SK-N-SH treated with all-trans-retinoic acid at 6 μM for 48 hours (cell line): ENCODE measurements around the gene ABCB1.
"Not testable (repeated sequence)": the region's sequence is repeated elsewhere in the genome, so short reads cannot be mapped to it uniquely, and the experiment has no call there.

Experiments
- ATAC-seq: fragments of 200-7000 bp; cut with Tn5 transposase; 3 replicates; pipeline ENCODE4 v1.9.1; 2020; ENCODE audit warnings: mild to moderate bottlenecking, moderate library complexity
- BACH2 ChIP-seq: fragments of 250-450 bp; sonication (Bioruptor Pico); IDR thresholded peaks from 2 replicates; pipeline ENCODE4 v1.9.0; 2021; ENCODE audit warnings: mild to moderate bottlenecking, borderline replicate concordance
- CSDC2 ChIP-seq: fragments of 250-450 bp; sonication (Bioruptor Pico); IDR thresholded peaks from 2 replicates; pipeline ENCODE4 v1.5.0; 2020; ENCODE audit warnings: mild to moderate bottlenecking, moderate library complexity
- CSRNP3 ChIP-seq: fragments of 250-450 bp; sonication (Bioruptor Pico); IDR thresholded peaks from 2 replicates; pipeline ENCODE4 v1.5.1; 2021; ENCODE audit warnings: mild to moderate bottlenecking, moderate library complexity
- ESRRG ChIP-seq: fragments of 250-450 bp; sonication (Bioruptor Pico); IDR thresholded peaks from 2 replicates; pipeline ENCODE4 v1.6.1; 2021; ENCODE audit warnings: mild to moderate bottlenecking
- GLIS3 ChIP-seq: fragments of 250-450 bp; sonication (Bioruptor Pico); IDR thresholded peaks from 2 replicates; pipeline ENCODE4 v1.5.0; 2020; ENCODE audit warnings: mild to moderate bottlenecking, moderate library complexity
- ISL1 ChIP-seq: fragments of 250-450 bp; sonication (Bioruptor Pico); IDR thresholded peaks from 2 replicates; pipeline ENCODE4 v2.1.2; 2022; ENCODE audit warnings: mild to moderate bottlenecking, moderate library complexity
- OSR1 ChIP-seq: fragments of 250-450 bp; sonication (Bioruptor Pico); IDR thresholded peaks from 2 replicates; pipeline ENCODE4 v1.8.0; 2022; ENCODE audit warnings: moderate library complexity, mild to moderate bottlenecking, inconsistent platforms
- PATZ1 ChIP-seq: fragments of 250-450 bp; sonication (Bioruptor Pico); IDR thresholded peaks from 2 replicates; pipeline ENCODE4 v1.8.0; 2020; ENCODE audit warnings: mild to moderate bottlenecking, moderate library complexity, borderline replicate concordance
- PPARA ChIP-seq: fragments of 250-450 bp; sonication (Bioruptor Pico); IDR thresholded peaks from 2 replicates; pipeline ENCODE4 v1.5.0; 2020; ENCODE audit warnings: mild to moderate bottlenecking, borderline replicate concordance
- SNAI2 ChIP-seq: fragments of 250-450 bp; sonication (Bioruptor Pico); IDR thresholded peaks from 2 replicates; pipeline ENCODE4 v1.5.0; 2020; ENCODE audit warnings: mild to moderate bottlenecking, moderate library complexity
- TOX ChIP-seq: fragments of 250-450 bp; sonication (Bioruptor Pico); IDR thresholded peaks from 2 replicates; pipeline ENCODE4 v1.8.0; 2021; ENCODE audit warnings: mild to moderate bottlenecking, moderate library complexity, borderline replicate concordance
- TSHZ2 ChIP-seq: fragments of 250-450 bp; sonication (Bioruptor Pico); IDR thresholded peaks from 2 replicates; pipeline ENCODE4 v1.5.0; 2020; ENCODE audit warnings: mild to moderate bottlenecking, moderate library complexity
- ZC3H10 ChIP-seq: fragments of 250-450 bp; sonication (Bioruptor Pico); IDR thresholded peaks from 2 replicates; pipeline ENCODE4 v1.5.1; 2021; ENCODE audit warnings: mild to moderate bottlenecking, moderate library complexity
- ZFP3 ChIP-seq: fragments of 250-450 bp; sonication (Bioruptor Pico); IDR thresholded peaks from 2 replicates; pipeline ENCODE4 v1.5.0; 2020; ENCODE audit warnings: mild to moderate bottlenecking, moderate library complexity
- ZFP30 ChIP-seq: fragments of 450-650 bp; formaldehyde crosslinking; IDR thresholded peaks from 2 replicates; pipeline ENCODE4 v1.5.0; 2022; ENCODE audit warnings: mild to moderate bottlenecking, moderate library complexity
- ZNF565 ChIP-seq: fragments of 450-650 bp; formaldehyde crosslinking; conservative IDR thresholded peaks from 2 replicates; pipeline ENCODE4 v1.5.0; 2020; ENCODE audit warnings: low read depth, mild to moderate bottlenecking, moderate library complexity
- ZNF70 ChIP-seq: fragments of 450-650 bp; formaldehyde crosslinking; IDR thresholded peaks from 2 replicates; pipeline ENCODE4 v1.5.0; 2020; ENCODE audit warnings: mild to moderate bottlenecking, moderate library complexity
- ZNF8 ChIP-seq: fragments of 450-650 bp; formaldehyde crosslinking; IDR thresholded peaks from 2 replicates; pipeline ENCODE4 v1.5.0; 2020; ENCODE audit warnings: mild to moderate bottlenecking, moderate library complexity
- TF ChIP-seq, protein P1 (sequence below): fragments of 250-450 bp; sonication (Bioruptor Pico); IDR thresholded peaks from 2 replicates; pipeline ENCODE4 v1.5.1; 2020; ENCODE audit warnings: low read depth, mild to moderate bottlenecking, moderate library complexity

Gene ABCB1

GRCh38 chr7:87580636-87581035 lies 20.0 kb downstream of the ABCB1 start:
- ATAC-seq: no peak
- TF ChIP-seq ISL1 (CRISPR knock-in tag) (no peak), BACH2 (CRISPR knock-in tag) (no peak), ZNF565 (CRISPR knock-in tag) (no peak), CSRNP3 (CRISPR knock-in tag) (no peak), ZFP30 (CRISPR knock-in tag) (no peak), CSDC2 (CRISPR knock-in tag) (no peak), SNAI2 (CRISPR knock-in tag) (no peak), ZNF8 (no peak), PATZ1 (CRISPR knock-in tag) (no peak), ZC3H10 (CRISPR knock-in tag) (no peak), ESRRG (CRISPR knock-in tag) (no peak), TSHZ2 (no peak)
- TF ChIP-seq, all 23 proteins: peak for 0

DNA sequence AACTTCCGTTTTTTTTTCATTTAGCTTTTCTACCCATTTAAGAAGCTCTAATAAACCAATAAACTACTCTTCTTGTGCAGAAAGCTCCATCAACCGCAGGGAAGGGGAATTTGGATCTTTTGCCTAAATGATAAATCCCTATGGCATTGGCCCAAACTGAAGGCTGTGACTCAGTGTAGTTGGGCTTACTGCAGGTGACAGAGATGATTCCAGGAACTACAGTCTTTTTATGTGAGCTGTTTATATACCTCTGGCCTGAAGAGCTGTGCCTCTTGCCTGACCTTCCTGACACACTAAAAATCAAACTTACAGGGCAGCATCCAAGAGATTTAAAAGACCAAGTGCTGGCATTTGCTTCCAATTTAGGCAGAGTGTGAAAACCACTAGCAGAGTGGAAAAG lies 25.2 kb downstream of the ABCB1 start:
- TF ChIP-seq, protein P1, sequence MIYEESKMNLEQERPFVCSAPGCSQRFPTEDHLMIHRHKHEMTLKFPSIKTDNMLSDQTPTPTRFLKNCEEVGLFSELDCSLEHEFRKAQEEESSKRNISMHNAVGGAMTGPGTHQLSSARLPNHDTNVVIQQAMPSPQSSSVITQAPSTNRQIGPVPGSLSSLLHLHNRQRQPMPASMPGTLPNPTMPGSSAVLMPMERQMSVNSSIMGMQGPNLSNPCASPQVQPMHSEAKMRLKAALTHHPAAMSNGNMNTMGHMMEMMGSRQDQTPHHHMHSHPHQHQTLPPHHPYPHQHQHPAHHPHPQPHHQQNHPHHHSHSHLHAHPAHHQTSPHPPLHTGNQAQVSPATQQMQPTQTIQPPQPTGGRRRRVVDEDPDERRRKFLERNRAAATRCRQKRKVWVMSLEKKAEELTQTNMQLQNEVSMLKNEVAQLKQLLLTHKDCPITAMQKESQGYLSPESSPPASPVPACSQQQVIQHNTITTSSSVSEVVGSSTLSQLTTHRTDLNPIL (CRISPR knock-in tag): no peak
- no peak for TF ChIP-seq ESRRG (CRISPR knock-in tag)

GRCh38 chr7:87574630-87575029 lies 26.1 kb downstream of the ABCB1 start:
- TF ChIP-seq ZFP3 (CRISPR knock-in tag): peak; percentile 21; the same call in 1 of the 2 replicates
- TF ChIP-seq ISL1 (CRISPR knock-in tag): peak; percentile 52
- TF ChIP-seq, protein P1 (CRISPR knock-in tag): peak; percentile 72
- no peak for TF ChIP-seq GLIS3 (CRISPR knock-in tag)
- no peak; the same call in 2 of the 3 replicates for ATAC-seq

More for the DNA sequence above, 25.2 kb downstream of the ABCB1 start:
- no peak for ATAC-seq

DNA sequence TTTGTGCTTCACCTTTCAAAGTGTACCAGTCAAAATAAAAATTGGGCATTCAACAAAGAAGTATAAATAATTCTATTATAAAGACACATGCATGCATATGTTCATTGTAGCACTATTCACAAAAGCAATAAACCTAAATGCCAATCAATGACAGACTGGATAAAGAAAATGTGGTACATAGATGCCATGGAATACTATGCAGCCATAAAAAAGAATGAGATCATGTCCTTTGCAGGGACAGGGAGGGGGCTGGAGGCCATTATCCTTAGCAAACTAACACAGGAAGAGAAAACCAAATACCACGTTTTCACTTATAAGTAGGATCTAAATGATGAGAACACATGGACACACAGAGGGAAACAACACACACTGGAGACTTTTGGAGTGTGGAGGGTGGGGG lies 28.2 kb downstream of the ABCB1 start:
- not testable (repeated sequence) for ATAC-seq

DNA sequence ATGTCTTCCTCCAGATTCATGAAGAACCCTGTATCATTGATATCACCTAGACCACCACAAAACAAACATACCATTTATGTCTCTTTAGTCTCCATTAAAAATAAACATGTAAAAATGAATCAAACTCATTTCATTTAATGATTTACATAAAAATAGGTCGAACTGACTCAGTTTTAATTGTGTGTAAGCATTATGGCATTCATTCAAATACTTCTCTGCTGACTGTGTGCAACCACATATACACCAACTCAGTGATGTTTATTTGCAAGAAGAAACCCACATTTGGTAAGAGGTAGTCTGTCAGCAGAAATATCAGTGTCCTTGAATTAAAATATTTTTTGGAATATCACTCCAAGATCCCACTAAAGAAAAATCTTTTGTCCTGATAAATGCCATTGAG lies 30.5 kb downstream of the ABCB1 start:
- ATAC-seq: no peak
- TF ChIP-seq BACH2 (CRISPR knock-in tag) (no peak), PATZ1 (CRISPR knock-in tag) (no peak), OSR1 (no peak), ZNF8 (no peak), ESRRG (CRISPR knock-in tag) (no peak), TOX (CRISPR knock-in tag) (no peak), ZFP3 (CRISPR knock-in tag) (no peak), GLIS3 (CRISPR knock-in tag) (no peak), CSRNP3 (CRISPR knock-in tag) (no peak), ZNF565 (CRISPR knock-in tag) (no peak), CSDC2 (CRISPR knock-in tag) (no peak), PPARA (CRISPR knock-in tag) (no peak), ZNF70 (no peak)
- TF ChIP-seq, protein P1 (CRISPR knock-in tag): no peak
